ENCODE results near the gene GAR1. TPM values are rescaled to one million over a fixed set of nuclear protein-coding genes. Genes with fewer than 3 reads are reported as not detected.

The GAR1 gene
- total and polyA plus RNA-seq, 9 of the 15 experiments (the other 6 are each of a cell fraction or from before 2014, with no cell fraction given) = 35.7 to 194 (median 68.2) TPM

DNA sequence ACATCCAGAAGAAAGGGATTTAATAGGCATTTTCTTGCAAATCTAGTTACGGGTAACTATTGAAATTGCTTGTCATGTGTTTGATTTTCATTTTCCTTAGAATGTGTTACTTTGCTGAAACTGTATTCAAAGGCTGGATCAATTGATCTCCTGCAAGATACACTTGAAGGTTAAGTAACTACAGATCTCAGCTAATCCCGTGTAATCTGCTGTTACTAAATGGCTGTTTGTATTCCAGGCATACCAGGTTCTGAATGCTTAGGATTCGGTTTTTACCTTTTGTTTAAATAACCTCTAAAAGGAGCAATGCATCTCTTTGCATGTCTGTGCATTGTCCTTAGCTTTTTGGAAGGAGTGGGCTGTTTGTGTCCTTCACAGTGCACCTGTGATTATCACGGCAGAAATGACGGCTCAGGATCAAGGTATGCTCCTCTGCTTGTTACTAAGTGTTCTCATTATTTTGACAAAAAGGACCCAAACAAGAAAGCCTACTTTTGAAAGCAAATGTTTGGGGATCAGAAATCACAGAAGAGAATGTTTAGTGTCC is 32.4 kb downstream of the GAR1 start, which contains the start of gene LRIT3:
Gene LRIT3, plus strand, starts transcription at position 212 of the 547 bp plus-strand sequence. Its CDS starts 95 bp downstream, at position 307.
- WGBS (ENCODE audit: insufficient coverage, low coverage, missing lambda C conversion rate) = 5% methylated on average over 5 of the region's 5 CpGs
- POLR2A ChIA-PET = interaction anchor here (1.4 kb wide), 1 partner anchor 20 kb away, joined by 4 read pairs; the partner anchor contains the start of gene RRH
- intact Hi-C loops (cut with micrococcal nuclease) = no loop called here
- Histone ChIP-seq H3K4me3 (no peak within 1 kb of the TSS), H3K9ac (ENCODE audit: insufficient read depth in 1 of 2, low read depth in 2 of 2, low read length in 2 of 2) (no peak within 1 kb of the TSS), H4K20me1 (replicated peaks; ENCODE audit: control insufficient read depth, insufficient read depth, low read length) (no peaks in the 10 kb centered on the region), H2AFZ (ENCODE audit: low read depth, low read length) (no peak within 1 kb of the TSS), H3K27ac (ENCODE audit: extremely low read depth, low read depth, low read length) (no peak within 1 kb of the TSS), H3K27me3 (ENCODE audit: control insufficient read depth in 2 of 2, insufficient read depth in 2 of 2, low read length in 2 of 2) (no peaks in the 10 kb centered on the region; a peak in 2 of 5 replicates), H3K4me1 (replicated peaks in 1 of 2; ENCODE audit: control insufficient read depth in 2 of 2, insufficient read depth in 2 of 2, low read length in 2 of 2) (no peaks in the 10 kb centered on the region), H3K9me1 (ENCODE audit: control insufficient read depth, insufficient read depth, low read length) (peaks cover 2% of the 10 kb centered on the region), H3K4me2 (ENCODE audit: insufficient read depth, low read length) (no peak within 1 kb of the TSS), H3K9me3 (replicated peaks; ENCODE audit: control insufficient read depth, insufficient read depth, low read depth, low read length) (no peaks in the 10 kb centered on the region), H3K79me2 (ENCODE audit: control insufficient read depth, insufficient read depth, low read length) (no peaks in the 10 kb centered on the region), H3K36me3 (ENCODE audit: control insufficient read depth, insufficient read depth, low read length) (no peaks in the 10 kb centered on the region)
- BruUV-seq (replicated peaks) = no TSS peak
- ATAC-seq (no peak; the same call in 2 of the 3 replicates), DNase-seq (ENCODE audit: extremely low read depth in 1 of 4, low spot score in 3 of 4) (no peak), FAIRE-seq (peak; percentile 49)
- in situ Hi-C loops (cut with MboI) = no loop called here
- CTCF ChIA-PET (ENCODE audit: low intra/inter-chr PET ratio) = no interaction called here
- TF ChIP-seq C11orf30 (IDR thresholded peaks at IDR 0.05; ENCODE audit: low read depth) (no peak), EZH2 (IDR thresholded peaks at IDR 0.05; ENCODE audit: borderline replicate concordance, low read depth, low read length) (0 out of 2 replicates have a peak, but pooled peaks have one; percentile 58)

DNA sequence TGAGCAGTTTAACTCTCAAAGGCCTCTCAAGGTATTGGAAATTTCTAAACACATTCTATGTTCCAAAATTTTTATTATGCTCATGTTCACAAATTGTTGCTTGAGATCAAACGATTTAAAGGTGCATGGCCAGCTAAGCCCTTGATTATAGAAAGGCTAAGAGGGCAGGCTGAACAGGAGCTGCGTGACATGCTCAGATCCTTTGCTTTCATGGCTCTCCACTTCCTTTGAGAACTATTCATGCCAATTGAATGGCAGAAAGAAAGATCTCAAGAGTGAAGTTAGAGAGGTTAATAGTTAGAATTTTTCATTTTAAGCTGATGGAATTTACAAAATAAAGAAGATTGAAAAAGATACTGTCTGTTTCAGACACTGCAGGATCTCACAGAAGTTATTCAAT is 32.9 kb downstream of the GAR1 start:
- Histone ChIP-seq H3K9me3 (replicated peaks; ENCODE audit: control insufficient read depth, insufficient read depth, low read depth, low read length) (no peaks in the 10 kb centered on the region), H3K36me3 (ENCODE audit: control insufficient read depth, insufficient read depth, low read length) (no peaks in the 10 kb centered on the region), H3K9me1 (ENCODE audit: control insufficient read depth, insufficient read depth, low read length) (peaks cover 2% of the 10 kb centered on the region), H4K20me1 (replicated peaks; ENCODE audit: control insufficient read depth, insufficient read depth, low read length) (no peaks in the 10 kb centered on the region), H3K4me1 (replicated peaks in 1 of 2; ENCODE audit: control insufficient read depth in 2 of 2, insufficient read depth in 2 of 2, low read length in 2 of 2) (no peaks in the 10 kb centered on the region), H3K27me3 (ENCODE audit: control insufficient read depth in 2 of 2, insufficient read depth in 2 of 2, low read length in 2 of 2) (no peaks in the 10 kb centered on the region; a peak in 2 of 5 replicates), H3K79me2 (ENCODE audit: control insufficient read depth, insufficient read depth, low read length) (no peaks in the 10 kb centered on the region), H3K9ac (ENCODE audit: insufficient read depth in 1 of 2, low read depth in 2 of 2, low read length in 2 of 2) (no peak overlapping the region), H3K27ac (ENCODE audit: extremely low read depth, low read depth, low read length) (no peak overlapping the region), H3K4me3 (no peak overlapping the region), H3K4me2 (ENCODE audit: insufficient read depth, low read length) (no peak overlapping the region), H2AFZ (ENCODE audit: low read depth, low read length) (no peak overlapping the region)
- FAIRE-seq (no peak), DNase-seq (ENCODE audit: extremely low read depth in 1 of 4, low spot score in 3 of 4) (no peak), ATAC-seq (no peak)
- ChIA-PET POLR2A (interaction anchor here (0.5 to 1.4 kb wide), 2 partner anchors 20 to 72 kb away, joined by 4 read pairs; partner anchors contain the start of gene RRH), CTCF (ENCODE audit: low intra/inter-chr PET ratio) (no interaction called here)
- TF ChIP-seq THRAP3 (IDR thresholded peaks at IDR 0.05; ENCODE audit: borderline replicate concordance) = no peak
- peak; percentile 73 for TF ChIP-seq CBX8 (IDR thresholded peaks at IDR 0.05; ENCODE audit: borderline replicate concordance, extremely low read depth, low read depth, low read length, poor library complexity, severe bottlenecking)
- TF ChIP-seq MEIS2 (IDR thresholded peaks at IDR 0.05; ENCODE audit: partially characterized antibody) = no peak
- no peak for TF ChIP-seq ZNF668 (CRISPR knock-in tag; IDR thresholded peaks at IDR 0.05)
- no peak for TF ChIP-seq RHOXF2B (CRISPR knock-in tag; conservative IDR thresholded peaks at IDR 0.05)
- in situ Hi-C loops (cut with MboI) = no loop called here
- WGBS (ENCODE audit: insufficient coverage, low coverage, missing lambda C conversion rate) = 13% methylated on average over 2 of the region's 2 CpGs
- intact Hi-C loops (cut with micrococcal nuclease) = no loop called here
- no TSS peak for BruUV-seq (replicated peaks)

Measured in K562 (cell line).